GM23248 (cell line): ENCODE measurements around the gene LGALS9C. TPM values are rescaled to one million over a fixed set of nuclear protein-coding genes. Genes with fewer than 3 reads are reported as not detected.
A peak's percentile ranks its signal among the peaks of the same experiment; 100 is the strongest.
"Not testable (repeated sequence)": the region's sequence is repeated elsewhere in the genome, so short reads cannot be mapped to it uniquely, and the experiment has no call there.

Experiments
- DNase-seq: peaks from one replicate; pipeline ENCODE4 v3.0.0-alpha.2; 2015
- H2AFZ ChIP-seq: fragments of 200-600 bp; sonication (generic); 2 replicates; pipeline ENCODE4 v1.6.1; 2016; ENCODE audit warnings: antibody characterized with exemption
- H3F3A ChIP-seq: fragments of 200-600 bp; sonication (generic); 2 replicates; pipeline ENCODE4 v1.6.1; 2016; ENCODE audit warnings: mild to moderate bottlenecking, antibody characterized with exemption, mixed run types; ENCODE audit not compliant: insufficient read depth
- H3K27ac ChIP-seq: fragments of 200-600 bp; sonication (generic); 2 replicates; pipeline ENCODE4 v1.5.1; 2016; ENCODE audit warnings: mild to moderate bottlenecking
- H3K27me3 ChIP-seq: fragments of 200-600 bp; sonication (generic); replicated peaks from 2 replicates; pipeline ENCODE4 v1.6.1; 2016; ENCODE audit warnings: mild to moderate bottlenecking; ENCODE audit not compliant: insufficient read depth
- H3K36me3 ChIP-seq: fragments of 200-600 bp; sonication (generic); 2 replicates; pipeline ENCODE4 v1.6.1; 2016; ENCODE audit warnings: low read depth, mild to moderate bottlenecking
- H3K4me1 ChIP-seq: fragments of 200-600 bp; sonication (generic); 2 replicates; pipeline ENCODE4 v1.6.1; 2016; ENCODE audit warnings: mild to moderate bottlenecking; ENCODE audit not compliant: insufficient read depth
- H3K4me2 ChIP-seq: fragments of 200-600 bp; sonication (generic); one replicate; pipeline ENCODE4 v1.6.1; 2016; ENCODE audit warnings: mild to moderate bottlenecking; ENCODE audit not compliant: unreplicated experiment
- H3K4me3 ChIP-seq: fragments of 200-600 bp; sonication (generic); 2 replicates; pipeline ENCODE4 v1.5.1; 2016; ENCODE audit warnings: mild to moderate bottlenecking
- H3K79me2 ChIP-seq: fragments of 200-600 bp; sonication (generic); 2 replicates; pipeline ENCODE4 v1.6.1; 2016; ENCODE audit warnings: mild to moderate bottlenecking; ENCODE audit not compliant: insufficient read depth
- H3K9ac ChIP-seq: fragments of 200-600 bp; sonication (generic); 2 replicates; pipeline ENCODE4 v1.6.1; 2016; ENCODE audit warnings: mild to moderate bottlenecking
- H3K9me2 ChIP-seq: fragments of 200-600 bp; sonication (generic); 2 replicates; pipeline ENCODE4 v1.6.1; 2016; ENCODE audit warnings: mixed run types, mild to moderate bottlenecking, moderate library complexity; ENCODE audit not compliant: insufficient read depth
- H3K9me3 ChIP-seq: fragments of 200-600 bp; sonication (generic); one replicate; pipeline ENCODE4 v1.6.1; 2017; ENCODE audit warnings: low read depth
- H4K20me1 ChIP-seq: fragments of 200-600 bp; sonication (generic); 2 replicates; pipeline ENCODE4 v1.6.0; 2016; ENCODE audit not compliant: insufficient read depth
- WGBS, 2 experiments: methylation state at CpG; one replicate each; pipeline ENCODE4 v1.1.6; 2015 to 2017; ENCODE audit warnings: low lambda C conversion rate in 2 of 2, low coverage in 1 of 2; ENCODE audit errors: missing lambda C conversion rate in 2 of 2; 5-methylcytosine and 5-hydroxymethylcytosine counted together
- in situ Hi-C: fragments of 300-500 bp; cut with MboI; formaldehyde crosslinking; loops from 2 replicates; pipeline ENCODE4 v1.15.0; 2020
- polyA plus RNA-seq: library from polyadenylated mRNA; unstranded; fragments of >200 nt; fragmentation: Nextera tagmentation; extraction: Ambion mirVana; gene quantifications from 2 replicates; pipeline ENCODE4 v1.2.1, GENCODE V29; 2016
- small RNA-seq: library from RNA; depleted of rRNA; stranded (forward); fragments of <200 nt; gene quantifications from one replicate; pipeline ENCODE3, GENCODE V24; 2014; ENCODE audit warnings: low read depth, low replicate concordance
- total RNA-seq: library from RNA; depleted of rRNA; stranded (reverse); fragments of >200 nt; shearing (Covaris generic); gene quantifications from 2 replicates; pipeline ENCODE4 v1.2.3, GENCODE V29; 2014; rRNA removed

LGALS9C gene
- total and polyA plus RNA-seq, 2 experiments from 2014 or later, result not detected

DNA sequence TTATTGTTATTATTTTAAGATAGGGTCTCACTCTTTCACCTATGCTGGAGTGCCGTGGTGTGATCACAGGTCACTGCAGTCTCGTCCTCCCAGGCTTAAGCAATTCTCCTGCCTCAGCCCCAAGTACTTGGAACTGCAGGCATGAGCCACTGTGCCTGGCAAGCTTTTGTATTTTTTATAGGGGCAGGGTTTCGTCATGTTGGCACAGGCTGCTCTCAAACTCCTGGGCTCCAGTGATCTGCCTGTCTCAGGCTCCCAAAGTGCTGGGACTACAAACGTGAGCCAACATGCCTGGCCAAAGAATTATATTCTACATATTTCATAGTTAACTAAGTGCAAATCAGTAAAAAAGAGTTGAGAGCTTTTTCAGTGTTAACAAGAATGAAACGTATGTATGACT is 65.6 kb downstream of the LGALS9C start:
- 9 to 23% methylated on average over 3 to 5 of the region's 5 CpGs for WGBS, 2 experiments
- in situ Hi-C loops, H3K4me3 ChIP-seq: not testable (repeated sequence)

DNA sequence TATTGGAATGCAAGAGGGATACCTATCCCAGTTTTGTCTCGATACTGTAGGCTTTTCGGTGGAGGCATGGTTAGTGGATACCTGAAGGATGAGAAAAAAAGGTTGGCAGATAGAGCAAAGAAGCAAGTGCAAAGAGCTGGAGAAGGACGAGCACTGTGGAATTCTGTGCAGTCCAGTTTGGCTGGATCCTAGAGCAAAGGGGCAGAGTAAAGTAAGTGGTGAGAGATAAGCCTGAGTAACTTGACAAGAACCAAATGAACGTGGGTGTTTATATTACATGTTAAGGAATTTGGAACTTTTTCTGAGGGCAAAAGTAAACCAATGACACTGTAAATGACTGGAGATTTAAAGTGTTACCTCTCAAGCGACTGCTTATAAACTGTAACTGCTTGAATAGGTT is 66.3 kb downstream of the LGALS9C start:
- H3K4me1 ChIP-seq, DNase-seq, H3K9me2 ChIP-seq, H4K20me1 ChIP-seq, H3K27me3 ChIP-seq, H3K9ac ChIP-seq, H3F3A ChIP-seq, H3K4me2 ChIP-seq, H3K36me3 ChIP-seq, H3K79me2 ChIP-seq, H3K9me3 ChIP-seq, H3K4me3 ChIP-seq, H2AFZ ChIP-seq, H3K27ac ChIP-seq, in situ Hi-C loops: not testable (repeated sequence)
- WGBS, 2 experiments, result 83 to 92% methylated on average over 4 to 5 of the region's 5 CpGs

More for the DNA sequence above, 65.6 kb downstream of the LGALS9C start:
- H3K27me3 ChIP-seq, H3K9ac ChIP-seq, H2AFZ ChIP-seq, H3K9me2 ChIP-seq, H3K4me1 ChIP-seq, H3K79me2 ChIP-seq, H3K4me2 ChIP-seq, H3K27ac ChIP-seq, H3K9me3 ChIP-seq, H4K20me1 ChIP-seq, H3F3A ChIP-seq, H3K36me3 ChIP-seq: not testable (repeated sequence)
- peak; percentile 7 for DNase-seq

Small RNA genes within 50 kb of the gene (small RNA-seq; reads per million reads assigned to genes)
- gene AL353997.1 (not detected), gene AL353997.4 (not detected)

Other genes starting within 250 kb of the LGALS9C start
- 250 and 306 TPM in 2 replicates for gene FLII, start 218.1 kb upstream of the LGALS9C start, total RNA-seq
- gene FLII, start 218.1 kb upstream of the LGALS9C start, polyA plus RNA-seq, result 187 TPM in 2 replicates
- gene MIEF2, start 216.1 kb upstream of the LGALS9C start, total RNA-seq, result 13.8 and 26.4 TPM in 2 replicates
- gene MIEF2, start 216.1 kb upstream of the LGALS9C start, polyA plus RNA-seq, result 8.8 and 10.0 TPM in 2 replicates
- gene TOP3A, start 161.8 kb upstream of the LGALS9C start, total RNA-seq, result 23.5 and 47.1 TPM in 2 replicates
- gene TOP3A, start 161.8 kb upstream of the LGALS9C start, polyA plus RNA-seq, result 12.2 and 14.1 TPM in 2 replicates
- 10.5 and 15.0 TPM in 2 replicates for gene SMCR8, start 161.5 kb upstream of the LGALS9C start, total RNA-seq
- gene SMCR8, start 161.5 kb upstream of the LGALS9C start, polyA plus RNA-seq, result 2.2 and 2.5 TPM in 2 replicates
- 1.8 and 3.5 TPM in 2 replicates for gene SHMT1, start 113.2 kb upstream of the LGALS9C start, total RNA-seq
- gene SHMT1, start 113.2 kb upstream of the LGALS9C start, polyA plus RNA-seq, result 5.1 and 5.9 TPM in 2 replicates
- not detected in 2 replicates for gene EVPLL, start 99.0 kb upstream of the LGALS9C start, total RNA-seq
- gene EVPLL, start 99.0 kb upstream of the LGALS9C start, polyA plus RNA-seq, result not detected in 2 replicates
- not detected in 2 replicates for gene TBC1D28, start 167.6 kb downstream of the LGALS9C start, total RNA-seq
- gene TBC1D28, start 167.6 kb downstream of the LGALS9C start, polyA plus RNA-seq, result not detected in 2 replicates
- gene FOXO3B, start 205.5 kb downstream of the LGALS9C start, total RNA-seq, result 5.8 and 11.5 TPM in 2 replicates
- 1.2 and 1.8 TPM in 2 replicates for gene FOXO3B, start 205.5 kb downstream of the LGALS9C start, polyA plus RNA-seq